MM.1S (cell line): ENCODE data around the gene F2.
"Not testable (repeated sequence)": the region's sequence is repeated elsewhere in the genome, so short reads cannot be mapped to it uniquely, and the experiment has no call there.

Source experiments
- DNase-seq: peaks from one replicate; pipeline ENCODE4 v3.0.0-alpha.2; 2015
- H2AFZ ChIP-seq: fragments of 300-600 bp; sonication (generic); 2 replicates; pipeline ENCODE4 v1.6.0; 2016; ENCODE audit warnings: antibody characterized with exemption, low read length
- H3F3A ChIP-seq: fragments of 300-600 bp; sonication (generic); 2 replicates; pipeline ENCODE4 v1.6.1; 2016; ENCODE audit warnings: mild to moderate bottlenecking, antibody characterized with exemption, low read length, moderate library complexity, mixed read lengths; ENCODE audit not compliant: insufficient read depth
- H3K27ac ChIP-seq: fragments of 300-600 bp; sonication (generic); 2 replicates; pipeline ENCODE4 v1.5.1; 2016; ENCODE audit warnings: mild to moderate bottlenecking, low read length
- H3K27me3 ChIP-seq: fragments of 300-600 bp; sonication (generic); replicated peaks from 2 replicates; pipeline ENCODE4 v1.6.0; 2016; ENCODE audit warnings: low read length; ENCODE audit not compliant: insufficient read depth
- H3K36me3 ChIP-seq: fragments of 300-600 bp; sonication (generic); replicated peaks from 2 replicates; pipeline ENCODE4 v1.6.1; 2016; ENCODE audit warnings: mild to moderate bottlenecking, low read length, mixed read lengths; ENCODE audit not compliant: insufficient read depth
- H3K4me1 ChIP-seq: fragments of 300-600 bp; sonication (generic); 2 replicates; pipeline ENCODE4 v1.6.1; 2016; ENCODE audit warnings: low read length, mixed read lengths
- H3K4me2 ChIP-seq: fragments of 300-600 bp; sonication (generic); 2 replicates; pipeline ENCODE4 v1.6.0; 2016; ENCODE audit warnings: low read depth, low read length
- H3K4me3 ChIP-seq: fragments of 300-600 bp; sonication (generic); 2 replicates; pipeline ENCODE4 v1.5.1; 2016; ENCODE audit warnings: low read length, mixed read lengths
- H3K79me2 ChIP-seq: fragments of 300-600 bp; sonication (generic); 2 replicates; pipeline ENCODE4 v1.6.1; 2016; ENCODE audit warnings: mixed run types, low read length, mixed read lengths
- H3K9ac ChIP-seq: fragments of 300-600 bp; sonication (generic); 2 replicates; pipeline ENCODE4 v1.6.1; 2016; ENCODE audit warnings: low read length, mixed read lengths
- H3K9me2 ChIP-seq: fragments of 300-600 bp; sonication (generic); replicated peaks from 2 replicates; pipeline ENCODE4 v1.6.1; 2016; ENCODE audit warnings: mild to moderate bottlenecking, low read length, mixed read lengths; ENCODE audit not compliant: insufficient read depth
- H3K9me3 ChIP-seq: fragments of 300-600 bp; sonication (generic); replicated peaks from 2 replicates; pipeline ENCODE4 v1.6.1; 2016; ENCODE audit warnings: mild to moderate bottlenecking, low read length, mixed read lengths; ENCODE audit not compliant: insufficient read depth
- H4K20me1 ChIP-seq: fragments of 300-600 bp; sonication (generic); 2 replicates; pipeline ENCODE4 v1.6.1; 2016; ENCODE audit warnings: mild to moderate bottlenecking, low read length, moderate library complexity, mixed read lengths; ENCODE audit not compliant: insufficient read depth
- CTCF ChIP-seq: fragments of 300-600 bp; sonication (generic); IDR thresholded peaks from 2 replicates; pipeline ENCODE4 v1.5.1; 2016; ENCODE audit warnings: antibody characterized with exemption, low read length, mixed read lengths
- EZH2 ChIP-seq: fragments of 300-600 bp; sonication (generic); optimal IDR thresholded peaks from 2 replicates; pipeline ENCODE3; 2017; ENCODE audit warnings: low read depth, mild to moderate bottlenecking, antibody characterized with exemption, low read length, mixed read lengths
- EZH2phosphoT487 ChIP-seq: fragments of 300-600 bp; sonication (generic); IDR thresholded peaks from 2 replicates; pipeline ENCODE4 v1.6.1; 2018; ENCODE audit warnings: antibody characterized with exemption, low read length

The F2 gene

GRCh38 chr11:46710821-46711269 is 8.2 kb upstream of the F2 start:
- H3K79me2 ChIP-seq: no peaks in the 10 kb centered on the region
- no peaks in the 10 kb centered on the region for H3F3A ChIP-seq
- no peak for TF ChIP-seq EZH2phosphoT487
- TF ChIP-seq EZH2: no peak
- TF ChIP-seq CTCF: no peak
- no peak overlapping the region for H3K4me2 ChIP-seq
- no peak for DNase-seq
- H4K20me1 ChIP-seq: no peaks in the 10 kb centered on the region
- no peaks in the 10 kb centered on the region for H3K27me3 ChIP-seq
- no peak overlapping the region for H3K9ac ChIP-seq
- no peaks in the 10 kb centered on the region for H3K4me1 ChIP-seq
- H3K27ac ChIP-seq: no peak overlapping the region
- no peak overlapping the region for H2AFZ ChIP-seq
- no peaks in the 10 kb centered on the region for H3K36me3 ChIP-seq
- H3K9me2 ChIP-seq: no peaks in the 10 kb centered on the region
- H3K9me3 ChIP-seq: no peaks in the 10 kb centered on the region
- H3K4me3 ChIP-seq: no peak overlapping the region

- H3K9ac ChIP-seq: no peak overlapping the region
- no peaks in the 10 kb centered on the region for H3K9me3 ChIP-seq
- no peaks in the 10 kb centered on the region for H3K27me3 ChIP-seq
- DNase-seq: no peak
- no peaks in the 10 kb centered on the region for H3K79me2 ChIP-seq
- H3K4me3 ChIP-seq: no peak overlapping the region
- H3K27ac ChIP-seq: no peak overlapping the region
- no peak overlapping the region for H2AFZ ChIP-seq
- no peak overlapping the region for H3K4me2 ChIP-seq
- H4K20me1 ChIP-seq: no peaks in the 10 kb centered on the region
- TF ChIP-seq CTCF (no peak), EZH2phosphoT487 (no peak), EZH2 (no peak)
- H3K4me1 ChIP-seq: no peaks in the 10 kb centered on the region
- H3F3A ChIP-seq: no peaks in the 10 kb centered on the region
- H3K9me2 ChIP-seq: no peaks in the 10 kb centered on the region
- H3K36me3 ChIP-seq: no peaks in the 10 kb centered on the region
Measured at GRCh38 chr11:46711303-46711702, 7.7 kb upstream of the F2 start.

GRCh38 chr11:46712874-46713576 is 6.0 kb upstream of the F2 start:
- H3K79me2 ChIP-seq: no peaks in the 10 kb centered on the region
- no peaks in the 10 kb centered on the region for H3K9me2 ChIP-seq
- DNase-seq: no peak
- no peak overlapping the region for H2AFZ ChIP-seq
- no peaks in the 10 kb centered on the region for H3K27me3 ChIP-seq
- H3K4me2 ChIP-seq: no peak overlapping the region
- H4K20me1 ChIP-seq: no peaks in the 10 kb centered on the region
- TF ChIP-seq EZH2: no peak
- TF ChIP-seq EZH2phosphoT487: no peak
- TF ChIP-seq CTCF: no peak
- H3K9ac ChIP-seq: no peak overlapping the region
- H3F3A ChIP-seq: no peaks in the 10 kb centered on the region
- H3K4me1 ChIP-seq: no peaks in the 10 kb centered on the region
- H3K36me3 ChIP-seq: no peaks in the 10 kb centered on the region
- H3K9me3 ChIP-seq: no peaks in the 10 kb centered on the region
- no peak overlapping the region for H3K4me3 ChIP-seq
- H3K27ac ChIP-seq: no peak overlapping the region

- H3K79me2 ChIP-seq, H3K9me3 ChIP-seq, DNase-seq, H2AFZ ChIP-seq, H3K4me3 ChIP-seq, H3K27ac ChIP-seq, H3K4me1 ChIP-seq, H4K20me1 ChIP-seq, H3K9ac ChIP-seq, H3F3A ChIP-seq, H3K36me3 ChIP-seq, H3K9me2 ChIP-seq, H3K27me3 ChIP-seq, H3K4me2 ChIP-seq: not testable (repeated sequence)
Measured at GRCh38 chr11:46717825-46718154, 1.2 kb upstream of the F2 start.
